ENCODE measurements around the gene KRT14. TPM values are rescaled to one million over a fixed set of nuclear protein-coding genes. Genes with fewer than 3 reads are reported as not detected.
A peak's percentile ranks its signal among the peaks of the same experiment; 100 is the strongest.

The KRT14 gene
- total RNA-seq, 2 donors from 2014 or later: 6.9 to 18.7 TPM

DNA sequence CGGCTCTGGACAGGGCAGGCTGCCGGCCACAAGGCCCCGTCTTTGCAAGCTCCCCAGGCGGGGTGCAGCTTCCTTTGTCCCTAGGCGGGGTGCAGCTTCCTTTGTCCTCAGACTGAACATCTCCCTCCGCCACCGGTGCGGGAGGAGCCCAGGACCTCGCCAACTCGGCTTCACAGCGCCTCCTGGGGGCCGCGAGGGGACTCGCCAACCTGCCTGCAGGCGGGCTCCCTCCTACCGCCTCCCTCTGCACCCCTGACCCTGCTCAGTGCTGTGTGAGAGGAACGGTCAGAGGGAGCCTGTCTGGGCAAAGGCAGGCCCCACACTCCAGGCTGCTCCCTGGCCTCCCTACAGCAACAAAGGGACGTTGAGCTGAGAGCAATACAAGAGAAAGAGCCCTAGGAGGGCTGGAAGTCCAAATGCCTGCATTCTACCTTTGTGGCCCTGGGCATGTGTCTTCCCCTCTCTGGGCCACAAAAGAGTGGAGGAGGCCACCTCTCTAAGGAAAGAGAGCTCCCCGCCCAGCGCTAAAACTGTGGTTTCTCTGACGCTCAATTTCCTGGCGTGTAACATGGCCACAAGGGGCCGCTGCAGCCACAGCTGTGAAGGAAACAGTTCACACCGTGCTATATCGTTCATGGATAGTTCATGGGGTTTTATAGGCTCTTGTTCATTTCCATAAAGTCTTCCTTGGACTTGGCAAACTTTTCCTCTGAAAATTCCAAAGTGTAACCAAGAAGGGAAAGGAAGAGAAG lies 37.7 kb downstream of the KRT14 start:
- ATAC-seq (ENCODE audit: insufficient number of reproducible peaks, low FRiP score, low read depth): peak; percentile 50

DNA sequence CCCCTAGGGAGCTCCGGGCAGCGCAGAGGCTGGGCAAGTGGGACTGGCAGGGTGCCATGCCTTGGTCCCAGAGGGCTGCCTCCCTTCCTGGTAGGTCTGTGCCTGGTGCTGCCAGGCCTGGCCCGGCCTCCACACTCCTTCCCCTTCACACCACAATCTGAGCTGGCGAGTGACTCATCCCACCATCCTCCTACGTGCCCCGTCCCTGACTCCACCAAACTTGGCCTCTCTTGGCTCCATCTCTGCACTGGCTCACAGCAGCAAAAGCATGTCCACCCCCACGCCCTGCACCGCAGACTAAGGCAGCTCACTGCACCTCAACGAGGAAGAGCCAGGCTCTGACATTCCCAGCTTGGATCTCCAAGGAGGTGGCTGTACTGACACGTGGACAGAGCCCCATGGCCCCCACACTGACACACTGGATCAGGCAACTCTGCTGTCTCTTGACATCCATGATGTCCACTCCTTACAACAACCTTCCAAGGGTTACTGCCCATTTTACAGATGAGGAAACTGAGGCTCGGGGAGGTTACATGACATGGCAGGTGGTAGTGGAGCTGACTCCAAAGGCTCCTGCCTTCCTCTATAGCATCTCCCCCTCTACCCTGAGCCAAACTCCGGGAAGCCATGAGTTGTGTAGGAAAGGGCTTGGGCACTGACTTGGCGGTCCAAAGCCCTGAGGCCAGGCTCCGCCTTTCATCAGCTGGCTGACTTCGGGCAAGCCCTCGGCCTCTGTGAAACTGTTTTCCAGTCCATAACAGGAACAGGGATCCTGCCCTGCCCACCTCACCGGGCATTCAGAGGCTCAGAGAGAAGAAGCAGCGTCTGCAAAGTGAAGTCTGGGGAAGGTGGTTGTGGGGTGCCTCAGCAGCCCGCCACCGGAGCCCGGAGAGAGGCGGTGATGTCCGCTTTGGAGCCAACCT lies 38.5 kb downstream of the KRT14 start:
- peak; percentile 87 for DNase-seq (ENCODE audit: low spot score)
- peak; percentile 85 for ATAC-seq (ENCODE audit: insufficient number of reproducible peaks, low FRiP score, low read depth)
- Histone ChIP-seq H3K27ac (peak overlapping the region; percentile 55 to 70), H3K9me3 (no peaks in the 10 kb centered on the region), H3K27me3 (replicated peaks; ENCODE audit: insufficient read depth) (no peaks in the 10 kb centered on the region), H3K36me3 (no peaks in the 10 kb centered on the region), H3K4me1 (ENCODE audit: control insufficient read depth in 1 of 2, low read depth in 2 of 2) (peaks cover 11 to 34% of the 10 kb centered on the region in 2 donors), H3K4me3 (peak overlapping the region; percentile 64)
- TF ChIP-seq, protein P1, sequence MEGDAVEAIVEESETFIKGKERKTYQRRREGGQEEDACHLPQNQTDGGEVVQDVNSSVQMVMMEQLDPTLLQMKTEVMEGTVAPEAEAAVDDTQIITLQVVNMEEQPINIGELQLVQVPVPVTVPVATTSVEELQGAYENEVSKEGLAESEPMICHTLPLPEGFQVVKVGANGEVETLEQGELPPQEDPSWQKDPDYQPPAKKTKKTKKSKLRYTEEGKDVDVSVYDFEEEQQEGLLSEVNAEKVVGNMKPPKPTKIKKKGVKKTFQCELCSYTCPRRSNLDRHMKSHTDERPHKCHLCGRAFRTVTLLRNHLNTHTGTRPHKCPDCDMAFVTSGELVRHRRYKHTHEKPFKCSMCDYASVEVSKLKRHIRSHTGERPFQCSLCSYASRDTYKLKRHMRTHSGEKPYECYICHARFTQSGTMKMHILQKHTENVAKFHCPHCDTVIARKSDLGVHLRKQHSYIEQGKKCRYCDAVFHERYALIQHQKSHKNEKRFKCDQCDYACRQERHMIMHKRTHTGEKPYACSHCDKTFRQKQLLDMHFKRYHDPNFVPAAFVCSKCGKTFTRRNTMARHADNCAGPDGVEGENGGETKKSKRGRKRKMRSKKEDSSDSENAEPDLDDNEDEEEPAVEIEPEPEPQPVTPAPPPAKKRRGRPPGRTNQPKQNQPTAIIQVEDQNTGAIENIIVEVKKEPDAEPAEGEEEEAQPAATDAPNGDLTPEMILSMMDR (IDR thresholded peaks at IDR 0.05): no peak

More for the DNA sequence above, 37.7 kb downstream of the KRT14 start:
- Histone ChIP-seq H3K27me3 (replicated peaks; ENCODE audit: insufficient read depth) (no peaks in the 10 kb centered on the region), H3K36me3 (no peaks in the 10 kb centered on the region), H3K4me1 (ENCODE audit: control insufficient read depth in 1 of 2, low read depth in 2 of 2) (peaks cover 11 to 34% of the 10 kb centered on the region in 2 donors), H3K9me3 (no peaks in the 10 kb centered on the region), H3K27ac (peak overlapping the region; percentile 55 to 70), H3K4me3 (peak overlapping the region; percentile 64)
- DNase-seq (ENCODE audit: low spot score): peak; percentile 45
- TF ChIP-seq, protein P1 (IDR thresholded peaks at IDR 0.05): peak; percentile 83

DNA sequence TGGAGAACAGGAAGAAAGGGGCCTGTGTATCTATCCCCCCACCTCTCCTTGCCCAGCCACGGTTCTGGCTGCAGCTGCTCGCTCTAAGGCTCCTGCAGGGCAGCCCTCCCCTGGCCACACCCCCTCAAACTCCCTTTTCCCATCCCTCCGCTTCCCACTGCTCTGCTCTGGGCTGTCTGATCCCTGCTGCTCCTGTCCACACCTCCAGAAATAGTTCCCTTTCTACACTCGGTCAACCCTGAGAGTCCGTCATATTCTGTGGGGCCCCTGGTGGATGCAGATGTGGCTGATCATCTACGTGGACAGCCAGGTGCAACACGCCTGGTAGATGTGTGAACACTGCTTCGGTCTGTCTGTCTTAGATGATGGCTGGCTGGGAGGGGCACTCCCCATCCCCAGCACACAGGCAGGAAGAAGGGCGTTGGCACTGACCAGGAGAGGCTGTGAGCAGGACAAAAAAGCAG lies 39.3 kb downstream of the KRT14 start:
- H3K4me1 ChIP-seq (ENCODE audit: control insufficient read depth in 1 of 2, low read depth in 2 of 2): peaks cover 11 to 34% of the 10 kb centered on the region in 2 donors
- no peak overlapping the region for H3K4me3 ChIP-seq
- DNase-seq (ENCODE audit: low spot score) (no peak), ATAC-seq (ENCODE audit: insufficient number of reproducible peaks, low FRiP score, low read depth) (no peak)
- no peaks in the 10 kb centered on the region for H3K36me3 ChIP-seq
- no peaks in the 10 kb centered on the region for H3K9me3 ChIP-seq
- TF ChIP-seq, protein P1 (IDR thresholded peaks at IDR 0.05): no peak
- H3K27me3 ChIP-seq (replicated peaks; ENCODE audit: insufficient read depth): no peaks in the 10 kb centered on the region
- peak overlapping the region; percentile 55 to 64 for H3K27ac ChIP-seq

DNA sequence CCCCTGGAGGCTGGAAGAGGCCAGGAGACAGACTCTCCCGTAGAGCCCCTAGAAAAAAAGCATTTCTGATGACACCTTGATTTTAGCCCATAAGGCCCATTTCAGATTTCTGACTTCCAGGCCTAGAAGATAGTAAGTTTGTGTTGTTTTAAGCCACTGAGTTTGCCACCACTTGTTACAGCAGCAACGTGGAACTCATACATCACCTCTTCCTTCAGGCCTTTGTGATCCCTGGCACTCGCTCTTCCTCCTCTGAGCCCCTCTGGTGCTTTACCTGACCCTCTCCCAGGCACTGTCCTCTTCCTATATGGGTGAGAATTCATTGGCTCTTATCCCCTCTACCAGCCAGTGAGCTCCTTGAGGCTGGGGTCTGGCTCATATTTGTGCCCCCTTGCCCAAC lies 39.9 kb downstream of the KRT14 start:
- H3K27ac ChIP-seq: peak overlapping the region in 1 of 2 donors; percentile 55
- no peak overlapping the region for H3K4me3 ChIP-seq
- no peaks in the 10 kb centered on the region for H3K9me3 ChIP-seq
- H3K36me3 ChIP-seq: no peaks in the 10 kb centered on the region
- H3K4me1 ChIP-seq (ENCODE audit: control insufficient read depth in 1 of 2, low read depth in 2 of 2): peaks cover 11 to 34% of the 10 kb centered on the region in 2 donors
- no peak for ATAC-seq (ENCODE audit: insufficient number of reproducible peaks, low FRiP score, low read depth)
- TF ChIP-seq, protein P1 (IDR thresholded peaks at IDR 0.05): no peak
- no peak for DNase-seq (ENCODE audit: low spot score)
- H3K27me3 ChIP-seq (replicated peaks; ENCODE audit: insufficient read depth): no peaks in the 10 kb centered on the region

Data from thoracic aorta (tissue), 2 donors.